NK-92 (cell line): ENCODE results near the gene PDS5A.
"Not testable (repeated sequence)": the region's sequence is repeated elsewhere in the genome, so short reads cannot be mapped to it uniquely, and the experiment has no call there.

Source experiments
- DNase-seq: peaks from one replicate; lab custom pipeline; 2025; ENCODE audit not compliant: unreplicated experiment; lab: John Stamatoyannopoulos, UW

The PDS5A gene

GRCh38 chr4:39840516-39840915 lies 137.2 kb downstream of the PDS5A start:
- DNase-seq: not testable (repeated sequence)

GRCh38 chr4:39840027-39840426 lies 137.7 kb downstream of the PDS5A start:
- DNase-seq: no peak

GRCh38 chr4:39838431-39838830 lies 139.3 kb downstream of the PDS5A start:
- not testable (repeated sequence) for DNase-seq

GRCh38 chr4:39834269-39834668 lies 143.4 kb downstream of the PDS5A start:
- no peak for DNase-seq

GRCh38 chr4:39825741-39826231 lies 151.9 kb downstream of the PDS5A start:
- DNase-seq: no peak

GRCh38 chr4:39825090-39825489 lies 152.6 kb downstream of the PDS5A start:
- no peak for DNase-seq

- DNase-seq: no peak
Observed at GRCh38 chr4:39823191-39823590, 154.5 kb downstream of the PDS5A start.

- no peak for DNase-seq
Observed at GRCh38 chr4:39822662-39823061, 155.0 kb downstream of the PDS5A start.

- no peak for DNase-seq
Observed at GRCh38 chr4:39821951-39822350, 155.8 kb downstream of the PDS5A start.

- DNase-seq: no peak
Observed at GRCh38 chr4:39820186-39820585, 157.5 kb downstream of the PDS5A start.

- DNase-seq: no peak
Observed at GRCh38 chr4:39818646-39819045, 159.1 kb downstream of the PDS5A start.

GRCh38 chr4:39814403-39815185 lies 163.1 kb downstream of the PDS5A start:
- no peak for DNase-seq

- not testable (repeated sequence) for DNase-seq
Observed at GRCh38 chr4:39813761-39814160, 163.9 kb downstream of the PDS5A start.

GRCh38 chr4:39813033-39813432 lies 164.7 kb downstream of the PDS5A start:
- not testable (repeated sequence) for DNase-seq

GRCh38 chr4:39812500-39812899 lies 165.2 kb downstream of the PDS5A start:
- no peak for DNase-seq

GRCh38 chr4:39808231-39808749 lies 169.4 kb downstream of the PDS5A start:
- DNase-seq: no peak

GRCh38 chr4:39802005-39802404 lies 175.7 kb downstream of the PDS5A start:
- DNase-seq: no peak

GRCh38 chr4:39792976-39793375 lies 184.7 kb downstream of the PDS5A start:
- DNase-seq: not testable (repeated sequence)

- no peak for DNase-seq
Observed at GRCh38 chr4:39792529-39792928, 185.2 kb downstream of the PDS5A start.

GRCh38 chr4:39792128-39792527 lies 185.6 kb downstream of the PDS5A start:
- DNase-seq: no peak

GRCh38 chr4:39786838-39787237 lies 190.9 kb downstream of the PDS5A start:
- no peak for DNase-seq

- no peak for DNase-seq
Observed at GRCh38 chr4:39785083-39785482, 192.6 kb downstream of the PDS5A start.

GRCh38 chr4:39781988-39782387 lies 195.7 kb downstream of the PDS5A start:
- not testable (repeated sequence) for DNase-seq
